GM12864 (cell line): ENCODE measurements around the gene C17orf107.
"Not testable (repeated sequence)": the region's sequence is repeated elsewhere in the genome, so short reads cannot be mapped to it uniquely, and the experiment has no call there.

Experiments used
- DNase-seq: peaks from one replicate; pipeline ENCODE4 v3.0.0-alpha.2; 2011; ENCODE audit warnings: low read depth
- H3K4me3 ChIP-seq: 2 replicates; pipeline ENCODE4 v1.5.1; 2011; ENCODE audit warnings: mild to moderate bottlenecking, low read depth, low read length, control low read depth
- CTCF ChIP-seq: IDR thresholded peaks from 2 replicates; pipeline ENCODE4 v1.5.1; 2011; ENCODE audit warnings: low read depth, mild to moderate bottlenecking, moderate library complexity, low read length, control low read depth, inconsistent platforms; ENCODE audit errors: missing control alignments

The C17orf107 gene

GRCh38 chr17:4913994-4914393 is 14.7 kb downstream of the C17orf107 start:
- DNase-seq = no peak
- H3K4me3 ChIP-seq = no peak overlapping the region
- no peak for TF ChIP-seq CTCF

DNA sequence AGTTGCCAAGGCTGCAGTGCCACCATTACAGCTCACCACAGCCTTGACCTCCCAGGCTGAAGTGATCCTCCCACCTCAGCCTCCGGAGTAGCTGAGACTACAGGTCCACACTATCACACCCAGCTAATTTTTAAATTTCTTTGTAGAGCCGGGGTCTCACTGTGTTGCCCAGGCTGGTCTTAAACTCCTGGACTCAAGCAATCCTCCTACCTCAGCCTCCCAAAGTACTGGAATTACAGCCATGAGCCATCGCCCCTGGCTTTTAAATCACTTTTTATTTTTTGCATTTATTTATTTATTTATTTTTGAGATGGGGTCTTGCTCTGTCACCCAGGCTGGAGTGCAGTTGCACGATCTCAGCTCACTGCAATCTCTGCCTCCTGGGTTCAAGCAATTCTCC is 15.2 kb downstream of the C17orf107 start:
- not testable (repeated sequence) for DNase-seq, H3K4me3 ChIP-seq

DNA sequence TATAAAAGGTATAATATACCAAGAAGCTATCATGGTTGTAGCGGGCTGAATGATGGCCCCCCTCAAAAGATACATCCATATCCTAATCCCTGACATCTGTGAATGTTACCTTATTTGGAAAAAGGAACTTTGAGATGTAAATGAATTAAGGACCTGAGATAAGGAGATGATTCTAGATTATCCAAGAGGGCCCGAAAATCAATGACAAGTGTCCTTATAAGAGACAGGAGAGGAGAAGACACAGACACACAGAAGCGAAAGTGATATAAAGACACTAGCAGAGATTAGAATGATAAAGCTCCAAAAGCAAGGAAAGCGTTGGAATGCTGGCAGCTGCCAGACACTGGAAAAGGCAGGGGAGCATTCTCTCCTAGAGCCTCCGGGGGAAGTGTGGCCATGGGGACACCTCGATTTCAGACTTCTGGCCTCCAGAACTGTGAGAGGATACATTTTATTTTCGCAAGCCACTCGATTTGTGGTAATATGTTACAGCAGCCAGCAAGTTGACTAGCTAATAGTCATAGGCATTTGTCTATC is 20.2 kb downstream of the C17orf107 start:
- TF ChIP-seq CTCF = no peak
- no peak overlapping the region for H3K4me3 ChIP-seq
- DNase-seq = no peak

- no peak for DNase-seq
- TF ChIP-seq CTCF = no peak
- H3K4me3 ChIP-seq = no peak overlapping the region
Observed at GRCh38 chr17:4920351-4921048, 21.2 kb downstream of the C17orf107 start.

GRCh38 chr17:4921320-4921719 is 22.0 kb downstream of the C17orf107 start:
- DNase-seq = no peak
- H3K4me3 ChIP-seq = no peak overlapping the region
- TF ChIP-seq CTCF = no peak

- DNase-seq = not testable (repeated sequence)
Observed at GRCh38 chr17:4926577-4927335, 27.4 kb downstream of the C17orf107 start.

GRCh38 chr17:4928881-4929280 is 29.5 kb downstream of the C17orf107 start:
- DNase-seq = no peak
- TF ChIP-seq CTCF = no peak
- no peak overlapping the region for H3K4me3 ChIP-seq

More at GRCh38 chr17:4926577-4927335, 27.4 kb downstream of the C17orf107 start:
- not testable (repeated sequence) for H3K4me3 ChIP-seq

DNA sequence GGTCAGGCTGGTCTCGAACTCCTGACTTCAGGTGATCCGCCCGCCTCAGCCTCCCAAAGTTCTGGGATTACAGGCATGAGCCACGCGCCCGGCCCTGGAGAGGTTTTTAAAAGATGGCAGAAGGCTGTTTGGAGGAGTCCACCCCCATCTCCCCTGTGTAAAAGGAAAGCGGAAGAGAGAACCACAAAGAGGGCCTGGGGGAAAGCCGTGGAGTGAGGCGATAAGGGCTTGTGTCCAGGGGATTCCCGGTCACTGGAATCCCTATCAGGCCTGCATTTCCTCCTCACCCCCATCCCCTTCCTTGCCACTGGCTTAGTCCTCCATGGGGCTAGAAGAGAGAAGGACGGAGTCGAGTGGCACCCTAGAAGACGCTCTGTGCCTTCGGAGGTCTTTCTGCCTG is 32.6 kb downstream of the C17orf107 start, which contains the start of gene GP1BA:
GP1BA (plus strand) TSS at position 315 of the 400 bp plus-strand sequence. CDS start 328 bp downstream, outside the sequence.
- DNase-seq = no peak
- no peak for TF ChIP-seq CTCF

More for the DNA sequence above, 32.6 kb downstream of the C17orf107 start, which contains the start of gene GP1BA:
- H3K4me3 ChIP-seq = no peak within 1 kb of the TSS
